Amniotic stem cell (primary cell): ENCODE measurements around the gene FAM120B.
"Not testable (repeated sequence)": the region's sequence is repeated elsewhere in the genome, so short reads cannot be mapped to it uniquely, and the experiment has no call there.

Experiments used
- DNase-seq: peaks from one replicate; lab custom pipeline; 2025; lab: John Stamatoyannopoulos, UW

FAM120B gene

DNA sequence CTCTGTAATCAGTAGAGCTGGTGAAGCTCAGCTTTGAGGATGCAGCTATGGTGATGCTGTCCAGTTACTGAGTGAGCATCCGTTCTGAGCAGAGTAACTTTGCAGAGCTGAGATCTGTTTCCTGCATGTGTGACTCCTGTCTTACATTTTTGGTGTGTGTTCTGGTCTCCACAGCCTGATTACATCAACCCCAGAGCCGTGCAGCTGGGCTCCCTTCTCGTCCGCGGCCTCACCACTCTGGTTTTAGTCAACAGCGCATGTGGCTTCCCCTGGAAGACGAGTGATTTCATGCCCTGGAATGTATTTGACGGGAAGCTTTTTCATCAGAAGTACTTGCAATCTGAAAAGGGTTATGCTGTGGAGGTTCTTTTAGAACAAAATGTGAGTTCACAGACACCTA, 81.6 kb downstream of the FAM120B start:
- DNase-seq, result no peak

DNA sequence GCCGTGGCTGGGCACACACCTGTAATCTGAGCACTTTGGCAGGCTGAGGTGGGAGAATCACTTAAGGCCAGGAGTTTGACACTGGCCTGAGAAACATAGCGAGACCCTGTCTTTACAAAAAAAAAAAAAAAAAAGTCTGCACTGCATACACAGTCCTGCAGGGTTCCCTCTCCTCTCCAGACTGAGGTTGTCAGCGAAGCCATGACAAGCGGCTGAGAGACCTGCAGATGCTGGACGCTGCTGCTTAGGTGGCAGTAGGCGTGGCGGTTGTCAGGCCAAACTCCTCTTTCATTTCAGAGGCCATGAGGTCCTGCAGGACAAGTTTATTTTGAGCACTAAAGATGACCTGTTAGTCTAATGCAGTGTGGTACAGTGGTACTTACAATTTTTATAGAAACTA, 86.5 kb downstream of the FAM120B start:
- DNase-seq, result no peak

DNA sequence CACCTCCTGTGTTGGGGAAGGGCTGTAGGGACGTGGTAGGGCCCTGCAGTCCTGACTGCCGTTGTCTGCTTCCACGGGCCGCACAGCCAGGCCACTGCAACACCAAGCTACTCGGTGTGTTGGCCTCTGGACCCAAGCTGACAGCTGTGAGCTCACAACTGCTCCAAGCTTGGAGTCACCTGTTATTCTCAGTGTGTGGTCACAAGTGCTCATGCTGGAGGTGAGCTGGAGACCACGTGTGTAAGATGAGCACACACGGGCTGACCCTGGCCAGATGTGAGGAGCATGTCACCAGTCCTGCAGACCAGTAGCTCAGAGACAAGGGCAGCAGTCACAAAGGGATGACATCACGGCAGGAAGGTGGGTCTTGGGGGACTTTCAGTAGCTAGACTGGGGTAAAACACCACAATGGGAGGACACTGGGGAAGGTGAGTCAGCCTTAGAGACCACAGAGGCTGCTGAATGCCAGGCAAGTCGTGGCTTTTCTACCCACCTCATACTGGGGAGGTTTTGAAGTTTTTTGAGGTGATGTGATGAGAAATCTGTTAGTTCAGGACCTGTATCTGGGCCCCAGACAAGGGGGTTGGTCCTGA, 87.3 kb downstream of the FAM120B start:
- no peak for DNase-seq

DNA sequence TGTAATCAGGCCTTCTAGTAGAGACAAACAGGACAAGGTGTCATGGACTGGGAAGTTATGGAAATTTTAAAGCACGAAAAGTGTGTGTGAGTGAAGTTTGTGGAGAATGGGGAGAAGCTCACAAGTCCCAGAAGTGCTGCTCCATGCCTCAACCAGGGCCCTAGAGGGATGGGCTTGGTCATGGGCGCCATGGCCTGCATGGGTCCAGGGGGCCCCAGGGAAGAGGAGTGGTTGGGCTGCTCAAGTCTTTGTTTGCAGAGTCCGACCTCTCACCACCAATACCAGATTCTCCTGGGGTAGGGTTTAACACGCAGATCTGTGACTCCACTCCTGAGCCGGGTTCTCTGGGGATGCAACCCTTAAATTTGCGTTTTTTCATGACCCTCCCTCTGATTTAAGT, 88.4 kb downstream of the FAM120B start:
- DNase-seq, result no peak

DNA sequence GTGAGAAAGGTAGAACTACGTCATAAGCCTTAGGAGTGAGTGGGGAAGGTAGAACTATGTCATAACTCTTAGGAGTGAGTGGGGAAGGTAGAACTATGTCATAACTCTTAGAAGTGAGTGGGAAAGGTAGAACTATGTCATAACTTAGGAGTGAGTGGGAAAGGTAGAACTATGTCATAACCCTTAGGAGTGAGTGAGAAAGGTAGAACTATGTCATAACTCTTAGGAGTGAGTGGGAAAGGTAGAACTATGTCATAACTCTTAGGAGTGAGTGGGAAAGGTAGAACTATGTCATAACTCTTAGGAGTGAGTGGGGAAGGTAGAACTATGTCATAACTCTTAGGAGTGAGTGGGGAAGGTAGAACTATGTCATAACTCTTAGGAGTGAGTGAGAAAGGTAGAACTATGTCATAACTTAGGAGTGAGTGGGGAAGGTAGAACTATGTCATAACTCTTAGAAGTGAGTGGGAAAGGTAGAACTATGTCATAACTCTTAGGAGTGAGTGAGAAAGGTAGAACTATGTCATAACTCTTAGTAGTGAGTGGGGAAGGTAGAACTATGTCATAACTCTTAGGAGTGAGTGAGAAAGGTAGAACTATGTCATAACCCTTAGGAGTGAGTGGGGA, 92.3 kb downstream of the FAM120B start:
- DNase-seq, result not testable (repeated sequence)

DNA sequence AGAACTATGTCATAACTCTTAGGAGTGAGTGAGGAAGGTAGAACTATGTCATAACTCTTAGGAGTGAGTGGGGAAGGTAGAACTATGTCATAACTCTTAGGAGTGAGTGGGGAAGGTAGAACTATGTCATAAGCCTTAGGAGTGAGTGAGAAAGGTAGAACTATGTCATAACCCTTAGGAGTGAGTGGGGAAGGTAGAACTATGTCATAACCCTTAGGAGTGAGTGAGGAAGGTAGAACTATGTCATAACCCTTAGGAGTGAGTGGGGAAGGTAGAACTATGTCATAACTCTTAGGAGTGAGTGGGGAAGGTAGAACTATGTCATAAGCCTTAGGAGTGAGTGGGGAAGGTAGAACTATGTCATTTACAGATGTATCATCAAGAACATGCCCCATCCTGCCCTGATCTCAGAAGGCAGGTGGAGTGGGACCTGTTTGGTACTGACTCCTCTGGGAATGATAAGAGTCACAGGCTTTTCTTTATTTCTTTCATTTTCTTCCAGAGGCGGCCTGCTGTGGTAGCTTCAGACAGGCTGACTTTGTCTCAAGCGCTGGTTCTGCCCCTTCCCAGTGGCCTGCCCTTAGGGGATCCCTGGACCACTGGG, 93.5 kb downstream of the FAM120B start:
- not testable (repeated sequence) for DNase-seq

DNA sequence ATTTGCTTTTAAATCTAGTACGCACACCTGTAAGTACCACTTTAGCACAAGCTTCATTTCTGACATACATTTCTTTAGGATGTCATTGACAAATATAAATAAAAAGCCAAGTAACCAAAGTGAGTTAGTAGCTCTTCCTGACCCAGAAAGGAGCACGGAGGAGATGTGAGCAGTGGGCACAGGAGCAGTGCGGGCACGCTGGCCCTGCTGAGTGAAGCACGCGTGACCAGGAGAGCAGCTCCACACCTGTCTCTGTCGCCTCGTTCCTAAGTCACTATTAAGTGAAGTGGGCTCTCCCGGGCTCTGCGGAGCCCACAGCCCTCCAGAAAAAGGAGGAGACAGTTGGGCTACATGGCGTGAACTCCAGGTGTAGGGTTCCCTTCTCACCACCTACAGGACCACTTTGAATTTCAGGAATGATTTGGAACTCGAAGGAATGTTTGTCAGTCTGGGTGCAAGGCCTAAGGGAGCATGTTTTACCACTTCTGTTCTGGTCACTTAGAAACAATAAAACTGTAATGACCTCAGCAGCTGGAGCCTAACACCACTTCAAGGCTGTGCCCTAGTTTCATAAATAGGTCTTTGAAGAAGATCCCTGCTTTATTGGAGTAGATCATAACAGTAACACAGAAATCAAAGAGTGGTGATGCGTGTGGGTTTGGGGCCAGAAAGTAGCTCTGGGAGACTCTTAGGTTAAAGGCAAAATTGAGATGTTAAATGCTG, 95.9 kb downstream of the FAM120B start:
- DNase-seq, result no peak

DNA sequence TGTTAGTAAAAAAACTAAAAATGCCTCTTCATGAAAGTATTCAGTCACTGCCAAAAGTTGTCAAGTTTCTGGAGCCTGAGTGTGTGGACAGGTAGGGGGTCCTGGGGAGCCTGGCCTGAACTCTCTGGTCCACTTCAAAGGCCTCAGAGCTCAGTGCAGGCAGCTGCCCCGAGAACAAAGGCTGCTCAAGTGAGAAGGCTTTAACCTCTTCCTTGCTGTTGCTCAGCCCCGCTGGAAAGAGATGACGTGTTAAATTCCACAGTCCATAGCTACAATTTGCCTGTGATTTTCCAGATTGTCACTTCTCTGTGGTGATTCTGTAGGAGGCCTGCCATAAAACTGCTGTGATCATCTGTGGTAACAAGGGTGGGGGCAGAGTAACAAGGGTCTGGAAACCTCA, 96.9 kb downstream of the FAM120B start:
- DNase-seq, result no peak

DNA sequence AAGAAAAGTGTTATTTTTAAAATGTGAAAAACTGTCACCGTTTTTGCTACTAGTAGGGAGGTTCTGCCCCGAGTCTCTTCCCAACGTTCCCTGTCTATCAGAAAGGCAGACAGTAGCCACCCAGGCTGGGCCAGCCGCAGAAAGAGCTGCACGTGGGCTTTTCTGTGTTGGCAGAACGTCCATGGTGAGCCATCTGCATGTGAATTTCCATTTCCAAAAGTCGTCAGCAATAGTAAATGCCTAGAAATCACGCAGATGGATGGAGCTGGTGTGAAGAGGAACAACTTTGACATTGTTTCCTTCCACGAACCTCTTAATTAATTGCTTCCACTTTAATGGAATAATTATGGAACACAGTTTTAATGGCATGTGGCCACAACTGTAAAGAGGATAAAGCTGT, 97.5 kb downstream of the FAM120B start:
- no peak for DNase-seq

DNA sequence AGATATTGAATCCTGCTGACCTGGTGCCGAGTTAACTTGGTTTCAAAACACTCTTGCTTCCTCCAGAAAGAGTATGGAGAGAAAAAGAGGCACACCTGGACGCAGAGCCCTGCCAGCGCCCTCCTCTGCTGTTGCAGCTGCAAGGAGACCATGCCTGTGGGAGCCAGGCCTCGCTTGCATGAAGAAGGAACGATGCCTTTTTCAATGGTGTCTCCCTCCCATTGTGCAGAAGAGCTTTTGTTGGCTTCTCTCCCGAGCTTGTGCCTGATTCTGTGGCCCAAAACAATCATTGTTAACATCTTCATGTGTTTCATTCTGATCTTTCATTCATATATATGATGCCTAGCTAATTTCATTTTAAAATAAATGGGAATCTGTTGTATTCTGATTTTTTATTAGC, 98.1 kb downstream of the FAM120B start:
- no peak for DNase-seq

DNA sequence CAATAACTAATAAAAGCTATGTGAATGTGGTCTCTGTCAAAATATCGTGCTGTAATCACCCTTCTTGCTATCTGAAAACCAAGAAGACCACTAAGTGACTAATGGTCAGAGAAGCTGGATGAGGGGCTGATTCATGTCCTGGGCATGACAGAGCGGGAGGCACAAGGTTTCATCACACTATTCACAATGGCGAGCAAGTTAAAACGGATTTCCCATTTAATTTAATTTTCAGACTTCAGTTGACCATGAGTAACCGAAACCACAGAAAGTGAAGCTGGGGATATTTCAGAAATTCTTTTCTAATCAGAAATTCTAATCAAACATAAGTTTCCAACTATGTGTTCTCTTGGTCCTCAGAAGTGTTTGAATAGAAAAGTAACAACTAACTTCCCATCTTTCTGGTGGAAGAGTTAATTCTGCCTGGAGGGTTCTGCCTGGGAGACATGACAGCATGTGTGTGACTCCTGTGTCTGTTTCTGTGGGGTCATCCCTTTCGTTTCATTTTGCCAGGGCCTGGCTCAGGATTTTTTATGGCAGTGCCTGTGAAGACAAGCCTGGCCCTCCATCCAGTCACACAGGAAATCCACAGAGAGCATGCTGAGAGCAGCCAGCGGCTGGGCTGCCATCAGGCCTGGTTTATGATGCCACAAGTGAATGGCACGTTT, 98.9 kb downstream of the FAM120B start:
- peak; percentile 92 for DNase-seq

DNA sequence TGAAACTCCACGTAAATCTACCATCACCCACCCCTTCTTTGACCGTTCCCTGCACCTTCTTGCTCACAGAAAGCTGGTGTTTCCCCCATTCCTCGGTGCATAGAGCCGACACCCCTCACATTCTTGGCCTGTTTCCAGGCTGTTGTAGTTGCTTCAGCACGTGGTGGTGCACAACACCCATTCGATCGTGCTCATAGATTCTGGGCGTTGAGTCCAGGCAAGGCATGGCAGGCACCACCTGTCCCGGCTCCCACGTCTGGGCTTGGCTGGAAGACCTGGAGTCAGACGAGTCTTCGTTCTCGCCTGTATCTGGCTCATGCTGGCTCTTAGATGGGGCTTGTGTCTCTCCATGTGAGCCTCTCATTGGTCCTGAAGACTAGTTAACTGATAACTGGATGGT, 100.6 kb downstream of the FAM120B start:
- no peak for DNase-seq

DNA sequence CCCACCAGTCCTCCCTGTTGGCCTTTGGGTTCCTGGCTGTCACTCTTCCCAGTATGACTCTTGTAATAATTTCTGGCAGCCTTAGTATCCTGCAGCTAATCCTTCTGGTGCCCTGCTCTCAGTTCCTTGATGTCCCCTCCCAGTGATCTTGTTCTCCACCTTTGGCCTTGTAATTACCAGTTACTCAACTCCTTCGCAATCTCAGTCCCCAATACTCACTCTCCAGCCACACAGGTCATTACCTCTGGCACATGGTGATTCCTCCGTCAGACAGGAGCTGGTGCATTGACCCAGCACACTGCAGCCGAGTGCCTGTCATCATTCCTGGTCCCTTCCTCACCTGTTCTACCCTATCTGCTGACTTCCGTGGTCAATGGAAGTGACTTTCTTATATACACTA, 101.4 kb downstream of the FAM120B start:
- no peak for DNase-seq

DNA sequence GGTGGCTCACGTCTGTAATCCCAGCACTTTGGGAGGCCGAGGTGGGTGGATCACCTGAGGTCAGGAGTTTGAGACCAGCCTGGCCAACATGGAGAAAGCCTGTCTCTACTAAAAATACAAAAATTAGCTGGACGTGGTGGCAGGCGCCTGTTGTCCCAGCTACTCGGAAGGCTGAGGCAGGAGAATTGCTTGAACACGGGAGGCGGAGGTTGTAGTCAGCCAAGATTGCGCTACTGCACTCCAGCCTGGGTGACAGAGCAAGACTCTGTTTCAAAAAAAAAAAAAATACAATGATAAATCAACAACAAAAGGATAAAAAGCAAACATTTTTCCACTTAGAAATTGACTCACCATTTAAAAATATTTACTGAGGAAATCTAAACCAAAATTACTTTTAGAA, 103.2 kb downstream of the FAM120B start:
- DNase-seq, result not testable (repeated sequence)

DNA sequence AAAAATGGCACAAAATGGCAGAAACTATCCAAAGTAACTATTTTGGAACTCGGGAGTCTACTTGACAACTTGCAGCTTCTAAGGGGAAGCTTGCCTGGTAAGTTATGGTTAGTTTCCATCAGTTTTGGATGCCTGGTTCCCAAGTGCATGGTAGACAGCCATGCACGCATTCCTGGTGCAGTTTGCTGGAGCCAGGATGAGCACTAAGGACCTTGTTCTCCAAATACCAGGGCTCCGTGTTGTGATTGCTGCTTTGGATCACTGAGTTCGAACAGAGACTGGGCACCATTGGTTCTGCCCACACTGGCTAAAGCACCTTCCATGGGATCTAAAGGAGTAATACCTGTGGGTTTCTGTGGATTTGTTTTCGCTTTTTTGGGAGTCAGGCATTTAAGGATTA, 103.7 kb downstream of the FAM120B start:
- no peak for DNase-seq

DNA sequence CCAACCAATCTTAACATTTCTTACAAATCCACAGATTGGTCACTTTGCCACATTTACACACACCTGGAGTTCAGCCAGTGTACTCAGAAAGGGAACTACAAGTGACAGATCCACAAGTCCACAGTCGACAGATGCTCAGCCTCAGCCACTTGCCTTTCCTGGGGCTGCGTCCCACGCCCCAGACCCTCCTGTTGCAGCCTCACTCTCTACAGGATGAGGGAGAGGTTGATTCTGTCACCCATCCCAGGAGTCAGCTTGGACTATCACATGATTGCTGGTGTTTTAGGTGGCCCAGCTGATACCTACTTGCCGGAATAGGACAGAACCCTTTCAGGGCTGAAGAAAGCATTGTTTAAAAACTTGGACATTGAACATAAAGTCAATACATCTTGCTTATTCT, 108.8 kb downstream of the FAM120B start:
- no peak for DNase-seq

DNA sequence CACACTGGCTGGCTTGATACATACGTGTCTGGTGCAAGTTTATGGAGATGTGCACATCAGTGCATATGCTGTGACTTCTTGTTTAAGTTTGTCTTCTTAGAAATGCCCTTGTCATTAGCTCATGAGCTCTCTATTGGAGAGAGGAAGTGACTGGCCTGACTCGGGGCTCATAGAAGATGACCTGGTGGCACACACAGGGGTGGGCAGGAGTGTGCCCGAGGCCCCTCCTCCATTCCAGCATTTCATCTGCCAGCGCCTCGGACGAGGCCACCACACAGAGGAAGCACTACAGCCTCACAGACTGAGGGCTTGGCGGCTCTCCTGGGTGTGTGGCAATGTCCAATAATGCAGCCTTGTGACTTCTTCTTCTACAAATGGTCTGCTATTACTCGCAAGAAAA, 109.7 kb downstream of the FAM120B start:
- no peak for DNase-seq

DNA sequence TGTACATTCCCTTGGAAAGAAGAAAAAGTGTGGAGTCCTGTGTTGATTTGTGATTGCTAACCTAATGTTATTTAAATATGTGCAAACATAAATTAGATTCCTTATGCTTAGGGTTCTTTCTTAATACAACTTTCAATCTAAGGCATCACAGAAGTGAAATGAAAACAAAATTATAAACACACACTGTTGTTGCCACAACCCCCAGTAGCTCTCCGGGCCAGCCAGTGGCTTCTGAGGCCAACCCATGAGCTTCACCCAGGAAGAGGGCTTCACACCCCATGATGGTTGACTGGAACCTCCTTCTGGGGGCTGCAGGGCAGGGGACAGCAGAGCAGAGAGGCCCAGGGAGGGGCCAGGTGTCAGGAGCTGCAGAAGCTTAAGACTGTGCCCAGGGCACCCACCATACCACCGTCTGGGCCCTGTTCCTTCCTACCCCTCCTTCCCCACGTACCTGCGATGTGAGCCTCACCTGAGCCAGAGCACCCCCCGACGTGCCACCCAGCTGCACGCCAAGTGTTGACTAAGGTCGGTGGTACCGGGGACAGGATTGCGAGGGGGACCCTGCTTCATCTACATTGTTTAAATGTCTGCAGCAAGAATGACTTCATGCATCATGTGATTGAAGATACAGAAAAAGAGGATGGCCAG, 110.5 kb downstream of the FAM120B start:
- DNase-seq, result no peak

DNA sequence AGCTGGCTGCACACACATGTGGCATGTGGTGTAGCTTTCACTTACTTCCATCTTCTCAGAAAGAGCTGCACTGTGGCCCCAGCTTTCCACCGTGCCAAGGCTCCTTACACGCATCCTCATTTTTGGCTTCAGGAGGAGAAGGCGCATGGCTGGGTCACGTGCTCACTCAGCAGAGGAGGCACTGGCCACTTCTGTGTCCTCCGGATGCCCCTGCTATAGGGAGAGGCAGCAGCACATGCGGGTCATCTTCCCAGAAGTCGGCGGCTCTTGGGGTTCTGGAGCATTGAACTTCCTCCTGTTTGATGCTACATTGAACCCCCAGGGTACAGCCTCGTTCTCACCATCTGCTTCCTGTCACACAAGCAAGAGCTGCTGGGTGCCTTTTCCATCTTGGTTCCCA, 111.3 kb downstream of the FAM120B start:
- DNase-seq, result no peak

DNA sequence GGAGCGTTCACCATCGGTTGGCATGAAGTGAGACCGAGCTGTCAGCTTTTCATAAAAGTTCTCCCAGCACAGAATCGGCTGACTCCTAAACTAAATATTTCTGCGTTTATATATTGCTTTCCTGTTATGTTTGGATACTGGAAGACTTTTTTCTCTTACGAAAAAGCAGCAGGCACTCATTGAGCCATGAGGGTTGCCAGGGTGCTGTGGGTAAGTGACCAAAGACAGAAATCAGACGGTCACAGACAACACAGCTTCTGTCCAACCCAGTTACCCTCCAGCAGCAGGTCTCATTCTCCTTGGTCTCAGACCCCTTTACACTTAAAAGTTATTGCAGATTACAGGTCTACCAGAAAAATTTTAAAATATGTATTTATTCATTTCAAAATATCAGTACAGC, 113.7 kb downstream of the FAM120B start:
- DNase-seq, result no peak

DNA sequence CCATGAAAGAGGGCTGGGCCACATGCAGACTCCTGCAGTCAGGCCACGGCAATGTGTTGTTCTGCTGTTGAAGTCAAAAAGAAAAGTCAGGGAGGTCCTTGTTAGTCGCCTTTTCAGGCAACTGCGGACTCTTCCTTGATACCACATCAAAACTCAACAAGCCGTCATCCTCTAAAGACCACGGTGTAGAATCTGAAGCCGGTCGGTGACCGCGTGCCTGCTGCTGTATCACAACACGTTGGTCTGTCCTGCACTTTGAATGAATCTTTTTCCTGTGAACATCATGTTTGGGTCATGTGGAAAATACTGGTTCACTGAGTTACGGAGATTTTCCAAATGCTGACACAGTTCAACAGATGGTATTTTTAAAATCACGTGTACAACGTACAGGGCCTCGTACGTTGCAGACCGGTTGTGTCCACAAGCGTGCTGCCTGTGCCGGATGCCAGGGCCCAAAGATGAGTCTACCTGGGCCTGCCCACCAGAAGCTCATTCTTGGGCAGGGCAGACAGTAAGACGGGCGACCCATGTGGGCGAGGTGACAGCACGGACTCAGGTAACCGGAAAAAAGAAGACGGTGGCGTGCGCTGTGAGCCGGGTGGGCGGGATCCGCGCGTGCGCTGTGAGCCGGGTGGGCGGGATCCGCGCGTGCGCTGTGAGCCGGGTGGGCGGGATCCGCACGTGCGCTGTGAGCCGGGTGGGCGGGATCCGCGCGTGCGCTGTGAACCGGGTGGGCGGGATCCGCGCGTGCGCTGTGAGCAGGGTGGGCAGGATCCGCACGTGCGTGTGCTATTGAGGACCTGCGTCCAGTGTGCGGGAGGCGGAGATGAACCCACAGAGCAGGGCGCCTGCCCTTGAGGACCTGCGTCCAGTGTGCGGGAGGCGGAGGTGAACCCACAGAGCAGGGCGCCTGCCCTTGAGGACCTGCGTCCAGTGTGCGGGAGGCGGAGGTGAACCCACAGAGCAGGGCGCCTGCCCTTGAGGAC, 114.5 kb downstream of the FAM120B start:
- no peak for DNase-seq
